Measurements from ENCODE around the gene NCLN. TPM values are rescaled to one million over a fixed set of nuclear protein-coding genes. Genes with fewer than 3 reads are reported as not detected.

Gene NCLN
- total RNA-seq, 1 donor from 2014 or later: 61.1 TPM

DNA sequence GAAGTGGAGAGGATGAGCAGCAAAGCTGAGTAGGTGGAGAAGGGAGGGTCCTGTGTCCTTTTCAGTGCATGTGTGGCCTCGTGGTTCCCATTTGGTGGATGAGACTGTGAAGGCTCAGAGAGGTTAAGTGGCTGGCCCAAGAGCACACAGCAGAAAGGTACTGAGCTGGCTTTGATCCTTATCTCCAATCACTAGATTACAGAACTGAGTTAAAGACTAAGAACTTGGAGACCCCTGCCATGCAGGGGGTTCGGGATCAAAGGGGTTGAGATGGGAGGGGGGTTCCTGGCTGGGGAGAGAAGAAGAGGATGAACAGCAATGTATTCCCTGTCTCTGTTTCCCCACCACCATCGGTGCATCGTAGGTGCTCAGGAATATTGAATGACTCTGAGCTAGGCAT is 50.5 kb downstream of the NCLN start:
- Mint-ChIP-seq H3K9me3 (no peaks in the 10 kb centered on the region), H3K27me3 (peaks cover 10% of the 10 kb centered on the region), H3K27ac (no peak overlapping the region), H3K4me3 (no peak overlapping the region), H3K4me1 (no peaks in the 10 kb centered on the region), H3K36me3 (ENCODE audit: low read depth) (no peaks in the 10 kb centered on the region)
- ATAC-seq (ENCODE audit: low read depth) (no peak), DNase-seq (no peak)
- CTCF ChIA-PET: no interaction called here
- POLR2A ChIA-PET: no interaction called here
- TF ChIP-seq CTCF (IDR thresholded peaks at IDR 0.05): no peak
- intact Hi-C loops (cut with micrococcal nuclease): no loop called here

- ChIA-PET CTCF (no interaction called here), POLR2A (no interaction called here)
- no peaks in the 10 kb centered on the region for H3K4me1 Mint-ChIP-seq
- no peaks in the 10 kb centered on the region for H3K9me3 Mint-ChIP-seq
- H3K4me3 Mint-ChIP-seq: no peak overlapping the region
- ATAC-seq (ENCODE audit: low read depth): no peak
- H3K27ac Mint-ChIP-seq: no peak overlapping the region
- DNase-seq: no peak
- TF ChIP-seq CTCF (IDR thresholded peaks at IDR 0.05): no peak
- peaks cover 12% of the 10 kb centered on the region for H3K27me3 Mint-ChIP-seq
- no peaks in the 10 kb centered on the region for H3K36me3 Mint-ChIP-seq (ENCODE audit: low read depth)
- intact Hi-C loops (cut with micrococcal nuclease): no loop called here
Measured at GRCh38 chr19:3238066-3238561, 52.4 kb downstream of the NCLN start.

DNA sequence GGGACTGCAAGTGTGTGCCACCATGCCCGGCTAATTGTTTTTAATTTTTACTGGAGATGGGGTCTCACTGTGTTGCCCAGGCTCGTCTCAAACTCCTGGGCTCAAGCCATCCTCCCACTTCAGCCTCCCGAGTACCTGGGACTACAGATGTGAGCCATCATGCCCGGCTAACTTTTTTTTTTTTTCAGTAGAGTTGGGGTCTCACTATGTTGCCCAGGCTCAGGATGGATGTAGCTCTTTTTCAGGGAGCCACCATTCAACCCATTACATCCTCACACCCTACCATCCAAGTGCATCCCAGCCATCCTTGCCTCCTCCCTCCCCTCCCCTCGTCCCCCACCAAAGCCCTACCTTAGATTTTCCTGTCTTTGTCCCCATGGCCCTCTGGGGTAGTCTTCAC is 53.6 kb downstream of the NCLN start:
- POLR2A ChIA-PET: no interaction called here
- Mint-ChIP-seq H3K4me3 (no peak overlapping the region), H3K36me3 (ENCODE audit: low read depth) (no peaks in the 10 kb centered on the region), H3K4me1 (no peaks in the 10 kb centered on the region), H3K27me3 (peaks cover 8% of the 10 kb centered on the region), H3K27ac (no peak overlapping the region), H3K9me3 (no peaks in the 10 kb centered on the region)
- intact Hi-C loops (cut with micrococcal nuclease): no loop called here
- CTCF ChIA-PET: no interaction called here
- DNase-seq: no peak
- no peak for TF ChIP-seq CTCF (IDR thresholded peaks at IDR 0.05)
- no peak for ATAC-seq (ENCODE audit: low read depth)

GRCh38 chr19:3243819-3244700 is 58.3 kb downstream of the NCLN start:
- no peak for TF ChIP-seq CTCF (IDR thresholded peaks at IDR 0.05)
- ChIA-PET CTCF (no interaction called here), POLR2A (interaction anchor here (0.6 kb wide), 1 partner anchor 476 kb away, joined by 4 read pairs; no protein-coding TSS in a partner anchor)
- DNase-seq: no peak
- intact Hi-C loops (cut with micrococcal nuclease): no loop called here
- Mint-ChIP-seq H3K4me1 (no peaks in the 10 kb centered on the region), H3K4me3 (no peak overlapping the region), H3K27ac (no peak overlapping the region), H3K9me3 (no peaks in the 10 kb centered on the region), H3K36me3 (ENCODE audit: low read depth) (no peaks in the 10 kb centered on the region), H3K27me3 (peaks cover 6% of the 10 kb centered on the region)
- ATAC-seq (ENCODE audit: low read depth): peak; percentile 34

DNA sequence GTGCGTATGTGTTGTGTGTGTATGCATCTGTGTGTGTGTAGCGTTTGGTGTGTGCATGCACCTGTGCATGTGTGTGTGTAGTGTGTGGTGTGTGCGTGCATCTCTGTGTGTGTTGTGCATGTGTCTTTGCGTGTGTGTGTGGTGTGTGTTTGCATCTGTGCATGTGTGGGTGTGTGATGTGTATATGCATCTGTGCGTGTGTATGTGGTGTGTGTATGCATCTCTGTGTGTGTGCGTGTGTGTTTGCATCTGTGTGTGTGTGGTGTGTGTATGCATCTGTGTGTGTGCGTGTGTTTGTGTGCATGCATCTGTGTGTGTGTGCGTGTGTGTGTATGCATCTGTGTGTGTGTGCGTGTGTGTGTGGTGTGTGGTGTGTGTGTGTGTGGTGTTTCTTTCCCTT is 59.3 kb downstream of the NCLN start:
- ATAC-seq (ENCODE audit: low read depth): no peak
- no peak overlapping the region for H3K27ac Mint-ChIP-seq
- H3K27me3 Mint-ChIP-seq: peaks cover 6% of the 10 kb centered on the region
- POLR2A ChIA-PET: no interaction called here
- no peak for DNase-seq
- no peaks in the 10 kb centered on the region for H3K9me3 Mint-ChIP-seq
- TF ChIP-seq CTCF (IDR thresholded peaks at IDR 0.05): no peak
- no peaks in the 10 kb centered on the region for H3K36me3 Mint-ChIP-seq (ENCODE audit: low read depth)
- intact Hi-C loops (cut with micrococcal nuclease): no loop called here
- CTCF ChIA-PET: no interaction called here
- no peak overlapping the region for H3K4me3 Mint-ChIP-seq
- H3K4me1 Mint-ChIP-seq: no peaks in the 10 kb centered on the region
